GM19240 (cell line): Measurements from ENCODE around the gene ADGRV1.
"Not testable (repeated sequence)": the region's sequence is repeated elsewhere in the genome, so short reads cannot be mapped to it uniquely, and the experiment has no call there.

ENCODE experiments used
- DNase-seq: peaks from one replicate; pipeline ENCODE4 v3.0.0; 2011; ENCODE audit warnings: low spot score; ENCODE audit not compliant: insufficient read length

The ADGRV1 gene

DNA sequence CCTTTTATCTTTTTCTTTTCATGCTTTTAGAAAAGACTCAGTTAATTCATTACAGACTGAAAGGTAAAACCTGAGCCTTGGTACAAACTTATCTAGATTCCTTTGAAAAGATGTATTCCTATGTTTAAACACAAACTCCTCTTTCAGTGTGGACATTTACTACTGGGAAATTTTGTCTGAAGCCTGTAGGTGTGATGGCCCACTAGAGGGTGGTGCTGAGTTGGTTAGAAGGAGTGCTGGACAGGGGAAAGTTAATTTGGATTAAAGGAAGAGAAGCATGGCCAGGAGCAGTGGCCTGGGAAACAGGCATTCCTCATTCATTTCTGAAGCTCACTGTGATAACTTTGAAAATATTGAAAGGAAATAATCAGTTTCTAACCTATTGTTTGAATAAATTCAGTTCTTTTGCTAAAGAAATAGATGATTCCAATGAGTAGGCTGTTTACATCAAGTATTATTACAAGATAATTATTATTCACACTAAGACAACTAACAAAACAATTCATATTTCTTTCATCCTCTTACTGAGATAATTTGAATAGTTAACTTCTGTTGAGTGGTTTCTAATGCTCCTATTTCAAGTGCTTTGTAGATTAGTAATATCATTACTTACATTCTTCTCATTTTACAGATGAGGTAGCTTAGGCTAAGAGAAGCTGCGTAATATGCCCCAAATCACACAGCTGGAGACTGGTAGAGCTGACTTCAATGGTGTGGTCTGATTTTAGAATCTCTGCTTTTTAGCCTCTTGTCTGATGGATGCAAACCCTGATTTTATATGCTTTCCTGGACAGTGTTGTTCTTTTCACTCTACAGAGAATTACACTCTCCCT, 150.9 kb downstream of the ADGRV1 start:
- no peak for DNase-seq

DNA sequence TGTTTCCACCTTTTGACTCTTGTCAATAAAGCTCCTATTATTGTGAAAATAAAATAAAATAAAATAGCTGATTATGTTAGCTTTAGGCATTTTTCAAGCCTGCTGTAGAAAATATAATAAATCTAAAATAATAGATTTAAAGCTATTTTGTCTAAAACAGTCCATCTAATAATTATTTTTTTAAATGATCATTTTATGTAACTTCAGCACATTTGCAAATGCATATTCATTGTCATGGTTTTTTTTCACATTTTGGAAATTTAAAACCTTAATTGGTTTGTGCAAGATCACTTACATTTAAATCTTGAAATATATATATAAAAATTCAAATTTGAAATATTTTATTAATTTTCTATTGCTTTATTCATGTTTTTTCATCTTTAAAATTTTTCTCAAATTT, 159.8 kb downstream of the ADGRV1 start:
- no peak for DNase-seq

DNA sequence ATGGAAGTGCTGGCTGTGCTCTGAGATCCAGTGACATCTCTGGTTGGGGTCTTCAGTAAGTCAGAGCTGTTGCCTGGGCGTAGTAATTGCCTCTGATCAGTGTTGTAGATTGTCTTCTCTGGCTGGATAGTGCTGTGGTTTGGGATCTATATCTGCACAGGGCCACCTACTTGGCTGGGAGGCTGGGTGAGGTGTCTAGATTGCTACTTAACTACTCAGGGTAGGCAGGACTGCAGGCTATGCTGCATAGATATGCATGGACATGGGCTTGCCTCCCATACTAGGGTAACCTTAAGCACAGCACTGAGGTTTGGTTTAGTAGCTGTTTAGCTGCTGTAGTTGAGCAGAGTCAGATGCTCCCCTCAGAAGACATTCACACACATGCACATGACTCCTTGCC, 181.0 kb downstream of the ADGRV1 start:
- no peak for DNase-seq

DNA sequence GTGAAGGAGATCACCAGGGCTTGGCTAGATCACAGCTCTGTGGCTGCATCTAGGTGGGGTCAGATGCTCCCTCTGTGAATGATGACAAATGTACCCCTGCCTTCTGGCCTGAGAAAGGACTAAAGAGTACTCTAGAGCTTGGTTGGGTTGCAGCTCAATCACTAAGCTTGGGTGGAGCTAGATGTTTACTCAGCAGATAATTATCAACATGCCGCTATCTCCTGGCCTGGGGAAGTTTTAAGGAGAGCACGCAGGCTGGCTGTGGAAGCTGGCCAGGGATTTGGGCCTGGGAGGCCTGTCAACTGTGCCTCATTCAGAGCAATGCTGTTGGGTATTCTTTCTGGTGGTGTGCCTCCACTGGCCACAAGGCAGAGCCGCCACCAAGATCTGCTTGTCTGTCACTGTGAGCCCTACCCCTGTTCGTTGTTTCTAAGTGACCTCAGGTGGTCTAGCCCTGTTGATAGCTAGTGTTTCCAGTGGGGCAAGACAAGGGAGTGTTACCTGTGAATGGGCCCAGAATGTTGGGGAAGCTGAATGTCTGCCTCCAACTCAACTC, 181.7 kb downstream of the ADGRV1 start:
- no peak for DNase-seq

DNA sequence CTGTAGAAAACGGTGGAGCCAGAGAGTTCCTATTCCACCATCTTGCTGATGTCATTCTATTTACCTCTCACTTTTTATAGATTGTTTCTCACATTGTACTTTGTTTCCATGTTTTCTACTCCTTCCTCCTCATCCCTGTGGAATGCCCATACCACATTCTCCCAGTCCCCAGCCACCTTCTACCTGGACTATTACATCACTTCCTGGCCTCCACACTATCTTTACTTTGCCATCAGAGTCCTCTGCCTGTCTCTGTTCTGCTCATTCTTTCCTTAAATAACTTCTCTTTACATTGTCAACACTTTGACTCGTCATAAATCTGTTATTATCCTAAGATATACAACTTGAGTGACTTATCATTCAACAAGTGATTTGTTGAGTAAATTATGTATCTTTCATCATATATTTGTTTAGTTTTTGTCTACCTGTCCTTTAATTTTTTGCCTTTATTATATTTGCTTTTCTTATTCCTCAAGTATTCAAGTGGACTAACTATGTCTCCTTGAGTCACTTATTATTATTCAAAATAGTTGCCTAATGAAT, 182.5 kb downstream of the ADGRV1 start:
- DNase-seq, result no peak

DNA sequence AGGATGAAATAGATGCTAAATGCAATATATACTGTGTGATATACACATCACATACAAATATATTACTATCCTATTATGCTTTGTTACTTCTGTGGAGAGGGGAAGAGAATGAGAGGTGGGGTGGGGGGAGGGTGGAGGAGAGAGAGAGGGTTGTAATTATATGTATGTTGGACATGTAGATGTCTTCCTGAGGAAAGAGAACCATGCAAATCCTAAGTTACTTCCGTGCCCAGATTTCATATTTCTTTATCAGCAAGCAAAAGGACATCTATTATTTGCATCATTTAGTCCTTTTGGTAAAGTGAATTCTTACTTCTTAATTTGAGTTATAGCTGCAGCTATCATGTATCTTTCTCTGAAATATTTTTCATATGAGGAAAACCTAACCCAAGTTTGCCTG, 187.5 kb downstream of the ADGRV1 start:
- DNase-seq, result no peak

DNA sequence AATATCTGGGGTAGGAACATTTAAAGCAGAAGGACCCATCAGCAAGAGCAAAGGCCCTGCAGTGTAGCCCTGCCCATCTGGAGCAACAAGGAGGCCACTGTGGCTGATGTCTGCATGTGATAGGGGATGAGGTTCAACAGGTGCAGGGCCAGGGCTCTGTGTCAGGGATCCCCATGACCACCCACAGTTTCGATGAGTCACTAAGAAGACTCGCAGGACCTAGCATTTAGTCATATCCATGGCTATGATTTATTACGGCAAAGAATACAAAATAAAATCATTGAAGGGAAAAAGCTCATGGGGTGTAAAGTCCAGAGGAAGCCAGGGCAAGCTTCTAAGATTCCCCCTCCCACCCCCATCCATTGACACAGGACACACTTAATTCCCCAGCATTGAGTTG, 188.6 kb downstream of the ADGRV1 start:
- DNase-seq, result no peak

DNA sequence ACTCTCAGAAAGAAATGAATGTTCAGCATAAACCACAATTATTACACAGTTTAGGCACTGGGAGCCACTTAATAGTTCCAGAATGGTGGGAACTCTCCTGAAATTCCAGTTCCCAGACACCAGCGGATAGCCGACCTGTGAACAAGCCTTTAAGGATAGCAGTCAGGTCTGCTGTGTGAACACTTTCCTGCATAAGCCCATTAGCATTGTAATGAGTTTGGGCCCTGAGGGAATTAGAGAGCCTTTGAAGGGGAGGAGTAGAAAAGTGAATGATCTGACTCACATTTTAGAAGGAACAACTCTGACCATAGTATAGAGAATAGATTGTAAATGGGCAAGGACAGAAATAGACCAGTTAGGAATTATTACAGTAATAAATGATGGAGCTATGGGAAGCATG, 189.1 kb downstream of the ADGRV1 start:
- DNase-seq, result no peak

DNA sequence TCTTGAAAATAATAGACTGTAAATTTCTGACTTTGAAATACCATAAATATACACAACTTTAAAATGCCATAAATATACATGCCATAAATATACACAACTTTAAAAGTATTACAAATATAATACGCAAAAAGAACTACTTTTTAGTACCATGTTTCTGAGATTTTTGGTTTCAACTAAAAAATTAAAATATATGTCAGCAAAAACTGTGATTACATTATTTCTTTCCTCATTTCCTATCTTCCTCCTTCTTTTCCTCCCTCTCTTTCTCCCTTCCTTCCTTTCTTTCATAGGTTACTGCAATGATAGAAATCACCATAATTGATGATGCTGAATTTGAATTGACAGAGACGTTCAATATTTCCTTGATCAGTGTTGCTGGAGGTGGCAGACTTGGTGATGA, 200.5 kb downstream of the ADGRV1 start:
- DNase-seq, result no peak

DNA sequence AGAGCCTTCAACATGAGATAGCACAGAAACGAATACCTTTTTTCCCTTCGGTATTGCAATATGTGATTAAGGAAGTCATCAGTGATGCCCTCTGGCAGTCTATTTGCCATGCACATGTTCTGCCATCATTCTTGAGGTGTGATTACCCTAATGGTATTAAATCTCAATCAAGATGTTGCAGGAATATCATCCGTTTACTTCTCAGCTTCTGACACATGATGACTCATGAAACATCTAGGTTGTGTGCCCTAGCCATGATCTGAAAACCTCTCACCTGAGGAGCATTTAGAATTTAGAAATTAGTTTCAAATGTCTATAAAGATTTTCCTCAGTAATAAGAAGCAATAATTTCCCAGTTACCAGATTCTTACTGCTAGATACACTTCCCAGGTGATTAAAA, 209.1 kb downstream of the ADGRV1 start:
- no peak for DNase-seq

DNA sequence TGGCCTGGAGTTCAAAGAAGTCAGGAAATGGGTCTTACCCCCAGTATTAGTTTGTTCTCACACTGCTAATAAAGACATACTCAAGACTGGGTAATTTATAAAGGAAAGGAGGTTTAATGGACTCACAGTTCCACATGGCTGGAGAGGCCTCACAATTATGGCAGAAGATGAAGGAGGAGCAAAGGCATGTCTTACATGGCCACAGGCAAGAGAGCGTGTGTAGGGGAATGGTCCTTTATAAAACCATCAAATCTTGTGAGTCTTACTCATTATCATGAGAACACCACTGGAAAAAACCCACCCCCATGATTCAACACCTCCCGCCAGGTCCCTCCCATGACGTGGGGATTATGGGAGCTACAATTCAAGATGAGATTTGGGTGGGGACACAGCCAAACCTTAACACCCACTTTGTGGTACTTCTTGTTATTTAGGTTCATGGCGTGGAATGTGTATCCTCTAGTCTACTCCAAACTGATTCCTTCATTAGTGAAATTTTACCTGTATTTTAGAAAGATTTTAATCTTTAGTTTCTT, 211.5 kb downstream of the ADGRV1 start:
- not testable (repeated sequence) for DNase-seq

DNA sequence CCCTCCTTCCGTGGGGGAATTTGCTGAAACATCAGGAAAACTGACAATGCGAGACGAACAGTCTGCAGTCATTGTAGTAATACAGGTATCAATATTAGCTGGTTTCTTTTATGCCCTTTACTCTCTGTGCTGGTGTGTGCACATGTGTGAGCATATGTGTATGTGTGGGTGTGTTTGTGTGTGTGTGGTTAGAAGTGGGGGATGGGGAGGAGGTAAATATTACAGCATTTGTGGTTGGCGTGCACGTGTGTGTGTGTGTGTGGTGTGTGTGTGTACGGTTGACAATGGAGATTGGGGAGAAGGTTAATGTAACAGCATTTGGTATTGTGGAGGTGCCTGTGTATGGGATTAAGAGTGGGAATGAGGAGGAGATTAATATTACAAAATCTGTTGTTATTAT, 219.4 kb downstream of the ADGRV1 start:
- no peak for DNase-seq

DNA sequence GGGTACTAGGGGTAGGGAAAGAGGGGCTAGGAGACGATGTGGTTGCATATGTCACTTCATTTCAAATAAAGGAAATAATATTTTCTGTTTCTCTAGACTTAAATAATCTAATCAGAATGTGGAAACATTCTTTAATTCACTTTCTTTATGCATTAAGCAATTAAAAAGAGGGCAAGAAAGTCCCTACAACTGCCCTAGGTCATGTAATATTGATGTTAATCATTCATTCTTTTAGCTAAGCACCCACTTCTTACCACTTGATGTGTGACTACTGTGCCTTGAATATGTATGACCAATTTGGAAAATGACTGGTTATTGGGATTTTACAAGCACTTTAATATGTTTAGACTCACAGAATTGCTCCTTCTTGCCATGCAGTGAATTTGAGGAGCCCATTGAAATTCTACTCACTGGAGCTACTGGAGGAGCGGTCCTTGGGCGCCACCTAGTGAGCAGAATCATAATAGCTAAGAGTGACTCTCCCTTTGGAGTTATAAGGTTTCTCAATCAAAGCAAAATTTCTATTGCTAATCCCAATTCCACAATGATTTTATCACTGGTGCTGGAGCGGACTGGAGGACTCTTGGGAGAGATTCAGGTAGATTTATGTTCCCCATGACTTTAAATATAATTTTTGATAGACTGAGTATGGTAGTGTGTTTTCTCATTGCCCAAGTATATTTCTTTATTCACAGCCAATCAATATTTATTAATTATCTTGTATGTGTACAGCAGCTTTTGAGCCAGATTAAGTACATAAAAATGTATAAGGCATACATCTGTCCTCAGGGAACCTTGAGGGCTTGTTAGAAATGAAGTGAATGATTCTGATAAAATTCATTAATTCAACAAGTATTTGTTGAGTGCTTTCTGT, 225.1 kb downstream of the ADGRV1 start:
- DNase-seq, result no peak

DNA sequence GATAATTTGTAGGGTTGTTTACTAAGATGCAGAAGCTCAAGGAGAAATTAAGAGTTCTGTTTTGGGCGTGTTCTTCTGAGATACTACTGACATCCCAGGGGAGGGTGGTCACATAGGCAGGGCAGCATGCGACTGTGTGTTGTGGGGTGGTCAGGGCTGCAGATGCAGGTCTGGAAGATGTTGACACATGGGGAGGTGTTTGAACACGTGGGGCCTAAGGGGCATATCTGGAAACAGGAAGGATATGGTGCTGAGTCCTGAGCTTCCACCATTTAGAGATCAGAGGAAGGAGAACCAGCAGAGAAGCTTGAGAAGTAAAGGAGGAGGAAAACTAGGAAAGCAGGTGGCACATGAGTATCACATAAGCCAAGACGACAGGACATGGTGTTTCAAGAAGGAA, 228.2 kb downstream of the ADGRV1 start:
- DNase-seq, result no peak

DNA sequence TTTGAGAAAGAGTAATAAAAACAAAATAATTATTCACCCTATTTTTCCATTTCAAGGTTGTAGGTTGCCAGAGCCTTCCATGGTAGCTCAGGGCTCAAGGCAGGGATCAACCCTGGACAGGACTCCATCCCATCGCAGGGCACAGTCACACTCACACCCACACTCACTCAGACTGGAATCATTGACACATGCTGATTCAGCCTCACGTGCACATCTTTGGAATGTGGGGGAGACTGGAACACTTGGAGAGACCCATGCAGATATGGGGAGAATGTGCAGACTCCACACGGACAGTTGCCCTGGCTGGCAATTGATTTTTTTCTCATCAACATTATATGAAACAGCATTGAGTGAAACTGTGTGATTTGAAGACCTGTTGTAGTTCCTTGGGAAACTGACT, 234.1 kb downstream of the ADGRV1 start:
- DNase-seq, result no peak

DNA sequence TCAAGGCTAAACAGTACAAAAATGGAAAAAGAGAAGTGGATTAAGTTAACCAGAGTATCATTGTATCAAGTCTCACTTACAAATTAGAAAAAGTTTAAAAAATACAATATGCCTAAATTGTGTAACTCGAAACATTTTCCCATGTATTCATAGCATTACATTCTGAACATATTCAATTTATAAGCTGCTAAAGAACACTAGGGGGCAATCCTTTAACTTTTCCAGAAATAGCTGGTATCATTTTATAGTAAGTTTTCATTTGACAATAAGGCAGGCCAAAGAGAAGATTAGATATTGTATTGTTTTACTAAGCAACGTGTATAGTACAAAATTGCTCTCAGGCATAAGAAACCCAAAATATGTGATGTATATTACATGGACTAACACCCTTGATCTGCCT, 234.6 kb downstream of the ADGRV1 start:
- no peak for DNase-seq

DNA sequence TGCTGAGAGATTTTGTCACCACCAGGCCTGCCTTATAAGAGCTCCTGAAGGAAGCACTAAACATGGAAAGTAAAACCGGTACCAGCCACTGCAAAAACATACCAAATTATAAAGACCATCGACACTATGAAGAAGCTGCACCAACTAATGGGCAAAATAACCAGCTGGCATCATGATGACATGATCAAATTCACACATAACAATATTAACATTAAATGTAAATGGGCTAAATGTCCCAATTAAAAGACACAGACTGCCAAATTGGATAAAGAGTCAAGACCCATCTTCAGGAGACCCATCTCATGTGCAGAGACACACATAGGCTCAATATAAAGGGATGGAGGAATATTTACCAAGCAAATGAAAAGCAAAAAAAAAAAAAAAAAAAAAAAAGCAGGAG, 238.3 kb downstream of the ADGRV1 start:
- DNase-seq, result not testable (repeated sequence)

DNA sequence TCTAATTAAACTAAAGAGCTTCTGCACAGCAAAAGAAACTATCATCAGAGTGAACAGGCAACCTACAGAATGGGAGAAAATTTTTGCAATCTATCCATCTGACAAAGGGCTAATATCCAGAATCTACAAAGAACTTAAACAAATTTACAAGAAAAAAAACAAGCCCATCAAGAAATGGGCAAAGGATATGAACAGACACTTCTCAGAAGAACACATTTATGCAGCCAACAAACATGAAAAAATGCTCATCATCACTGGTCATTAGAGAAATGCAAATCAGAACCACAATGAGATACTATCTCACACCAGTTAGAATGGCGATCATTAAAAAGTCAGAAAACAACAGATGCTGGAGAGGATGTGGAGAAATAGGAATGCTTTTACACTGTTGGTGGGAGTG, 241.5 kb downstream of the ADGRV1 start:
- not testable (repeated sequence) for DNase-seq

DNA sequence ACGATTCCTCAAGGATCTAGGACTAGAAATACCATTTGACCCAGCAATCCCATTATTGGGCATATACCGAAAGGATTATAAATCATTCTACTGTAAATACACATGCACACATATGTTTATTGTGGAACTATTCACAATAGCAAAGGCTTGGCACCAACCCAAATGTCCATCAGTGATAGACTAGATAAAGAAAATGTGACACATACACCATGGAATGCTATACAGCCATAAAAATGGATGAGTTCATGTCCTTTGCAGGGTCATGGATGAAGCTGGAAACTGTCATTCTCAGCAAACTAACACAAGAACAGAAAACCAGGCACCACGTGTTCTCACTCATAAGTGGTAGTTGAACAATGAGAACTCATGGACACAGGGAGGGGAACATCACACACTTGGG, 241.9 kb downstream of the ADGRV1 start:
- DNase-seq, result not testable (repeated sequence)

DNA sequence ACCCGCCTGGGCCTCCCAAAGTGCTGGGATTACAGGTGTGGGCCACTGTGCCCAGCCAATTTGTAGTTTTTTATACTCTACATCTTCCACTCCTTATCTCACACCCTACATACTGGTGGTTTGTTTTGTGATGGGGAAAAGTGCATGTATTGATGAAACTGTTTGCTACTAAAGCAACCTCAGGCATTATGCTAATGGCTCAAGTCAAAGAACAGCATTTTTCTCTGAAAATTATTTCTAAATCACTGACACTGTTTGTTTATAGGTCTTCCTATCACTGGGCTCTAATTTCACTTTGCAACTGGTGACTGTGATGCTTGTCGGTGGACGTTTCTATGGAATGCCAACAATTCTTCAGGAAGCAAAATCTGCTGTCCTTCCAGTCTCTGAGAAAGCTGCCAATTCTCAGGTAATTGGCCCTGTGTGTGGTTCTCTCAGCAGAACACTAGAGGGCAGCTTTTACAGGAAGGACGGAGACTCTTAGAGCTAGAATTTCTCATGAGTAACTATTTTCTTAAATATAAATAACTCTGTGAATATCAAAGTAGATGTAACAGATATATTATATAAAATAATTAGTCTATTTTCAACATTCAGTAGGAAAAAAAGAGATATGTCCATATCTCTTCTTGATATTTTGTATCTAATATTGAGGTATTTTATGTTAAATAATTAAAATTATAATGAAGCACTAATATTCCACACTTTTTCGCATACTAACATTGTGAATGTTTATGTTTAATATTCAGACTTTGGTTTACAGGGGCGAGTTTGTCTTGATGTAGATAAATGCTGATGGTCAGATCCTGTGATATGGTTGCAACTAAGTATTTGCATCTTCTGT, 244.1 kb downstream of the ADGRV1 start:
- DNase-seq, result peak; percentile 12

DNA sequence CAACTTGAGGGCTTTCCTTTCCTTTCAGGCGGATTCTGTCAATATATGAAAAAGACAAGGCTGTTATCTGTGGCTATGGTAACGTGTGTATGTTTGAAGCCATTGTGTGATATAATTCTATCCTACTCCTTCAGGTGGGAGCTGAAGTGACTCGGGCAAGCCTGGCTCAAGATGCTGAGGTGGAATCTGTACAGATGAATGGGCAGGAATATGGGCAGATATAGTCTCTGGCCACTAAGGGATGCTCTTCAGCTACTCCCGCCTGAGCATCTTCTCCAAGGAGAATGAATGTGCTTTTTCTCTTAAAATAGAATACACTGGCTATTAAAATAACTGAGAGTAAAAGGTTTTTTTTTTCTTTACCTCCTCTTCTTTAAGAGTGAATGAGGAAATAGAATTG, 244.8 kb downstream of the ADGRV1 start:
- DNase-seq, result no peak
